ENCODE data around the gene NHSL1.

DNA sequence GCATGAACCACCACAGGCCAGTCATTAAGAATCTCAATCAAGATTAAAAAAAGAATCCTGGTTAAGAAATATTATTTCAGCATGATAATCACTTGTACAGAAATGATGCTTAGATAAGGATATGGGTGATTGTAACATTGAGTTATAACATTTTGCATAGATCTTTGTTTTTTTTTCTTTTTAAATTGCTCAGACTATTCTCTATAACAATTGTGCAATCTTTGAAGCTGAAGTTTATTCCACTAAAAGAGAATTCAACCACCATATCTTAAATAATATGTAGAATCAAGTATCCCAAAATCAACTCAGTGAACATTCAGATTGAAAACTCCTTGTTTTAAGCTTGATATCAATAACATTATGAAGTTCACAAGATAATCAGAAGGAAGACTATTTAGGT, 122.3 kb downstream of the NHSL1 start:
- no peak for TF ChIP-seq POLR2AphosphoS5 (IDR thresholded peaks at IDR 0.05; ENCODE audit: insufficient read depth in 1 of 2, low read depth in 1 of 2)
- TF ChIP-seq, protein P1, sequence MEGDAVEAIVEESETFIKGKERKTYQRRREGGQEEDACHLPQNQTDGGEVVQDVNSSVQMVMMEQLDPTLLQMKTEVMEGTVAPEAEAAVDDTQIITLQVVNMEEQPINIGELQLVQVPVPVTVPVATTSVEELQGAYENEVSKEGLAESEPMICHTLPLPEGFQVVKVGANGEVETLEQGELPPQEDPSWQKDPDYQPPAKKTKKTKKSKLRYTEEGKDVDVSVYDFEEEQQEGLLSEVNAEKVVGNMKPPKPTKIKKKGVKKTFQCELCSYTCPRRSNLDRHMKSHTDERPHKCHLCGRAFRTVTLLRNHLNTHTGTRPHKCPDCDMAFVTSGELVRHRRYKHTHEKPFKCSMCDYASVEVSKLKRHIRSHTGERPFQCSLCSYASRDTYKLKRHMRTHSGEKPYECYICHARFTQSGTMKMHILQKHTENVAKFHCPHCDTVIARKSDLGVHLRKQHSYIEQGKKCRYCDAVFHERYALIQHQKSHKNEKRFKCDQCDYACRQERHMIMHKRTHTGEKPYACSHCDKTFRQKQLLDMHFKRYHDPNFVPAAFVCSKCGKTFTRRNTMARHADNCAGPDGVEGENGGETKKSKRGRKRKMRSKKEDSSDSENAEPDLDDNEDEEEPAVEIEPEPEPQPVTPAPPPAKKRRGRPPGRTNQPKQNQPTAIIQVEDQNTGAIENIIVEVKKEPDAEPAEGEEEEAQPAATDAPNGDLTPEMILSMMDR (IDR thresholded peaks at IDR 0.05): no peak
